Brain microvascular endothelial cell (primary cell): ENCODE results near the gene NAPEPLD.

ENCODE experiments used
- DNase-seq: peaks from one replicate; pipeline ENCODE4 v3.0.0-alpha.2; 2020
- H3K27ac ChIP-seq: fragments of 250-450 bp; sonication (Bioruptor Pico); 2 replicates; pipeline ENCODE4 v1.5.1; 2020; ENCODE audit warnings: mild to moderate bottlenecking, moderate library complexity
- H3K27me3 ChIP-seq: fragments of 250-450 bp; sonication (Bioruptor Pico); replicated peaks from 2 replicates; pipeline ENCODE4 v1.5.1; 2020; ENCODE audit warnings: mild to moderate bottlenecking
- H3K36me3 ChIP-seq: fragments of 250-450 bp; sonication (Bioruptor Pico); replicated peaks from 2 replicates; pipeline ENCODE4 v1.5.1; 2020; ENCODE audit warnings: mild to moderate bottlenecking
- H3K4me3 ChIP-seq: 2 replicates; pipeline ENCODE4 v1.5.1; 2011; ENCODE audit warnings: low read depth, mild to moderate bottlenecking, control low read depth, low read length, moderate library complexity
- CTCF ChIP-seq: IDR thresholded peaks from 2 replicates; pipeline ENCODE4 v1.5.1; 2011; ENCODE audit warnings: low read depth, mild to moderate bottlenecking, moderate library complexity, low read length, control low read depth, inconsistent platforms; ENCODE audit errors: missing control alignments
- in situ Hi-C: cut with HindIII; loops from 2 replicates; pipeline ENCODE4 v1.10.0; 2017; ENCODE audit warnings: low sequenced_read_pairs, low pct_ligation_motif_present

NAPEPLD gene

GRCh38 chr7:103071000-103071399, 77.9 kb downstream of the NAPEPLD start:
- in situ Hi-C loops, result no loop called here
- no peaks in the 10 kb centered on the region for H3K27me3 ChIP-seq
- TF ChIP-seq CTCF, result no peak
- H3K4me3 ChIP-seq, result no peak overlapping the region
- DNase-seq, result no peak
- H3K36me3 ChIP-seq, result no peaks in the 10 kb centered on the region
- no peak overlapping the region for H3K27ac ChIP-seq

- no peak for TF ChIP-seq CTCF
- no peak for DNase-seq
- H3K36me3 ChIP-seq, result no peaks in the 10 kb centered on the region
- H3K27me3 ChIP-seq, result no peaks in the 10 kb centered on the region
- no peak overlapping the region for H3K4me3 ChIP-seq
- in situ Hi-C loops, result no loop called here
- no peak overlapping the region for H3K27ac ChIP-seq
Measured at GRCh38 chr7:103068414-103069403, 80.2 kb downstream of the NAPEPLD start.

GRCh38 chr7:103065667-103066066, 83.2 kb downstream of the NAPEPLD start:
- H3K27ac ChIP-seq, result no peak overlapping the region
- TF ChIP-seq CTCF, result peak; percentile 84
- DNase-seq, result peak; percentile 15
- no peaks in the 10 kb centered on the region for H3K27me3 ChIP-seq
- H3K4me3 ChIP-seq, result no peak overlapping the region
- no peaks in the 10 kb centered on the region for H3K36me3 ChIP-seq
- in situ Hi-C loops, result no loop called here

- Histone ChIP-seq H3K27ac (no peak overlapping the region), H3K36me3 (no peaks in the 10 kb centered on the region), H3K4me3 (no peak overlapping the region), H3K27me3 (no peaks in the 10 kb centered on the region)
- in situ Hi-C loops, result no loop called here
- no peak for TF ChIP-seq CTCF
- DNase-seq, result no peak
Measured at GRCh38 chr7:103063895-103064294, 85.0 kb downstream of the NAPEPLD start.

- Histone ChIP-seq H3K27ac (no peak overlapping the region), H3K4me3 (no peak overlapping the region), H3K27me3 (no peaks in the 10 kb centered on the region), H3K36me3 (no peaks in the 10 kb centered on the region)
- in situ Hi-C loops, result no loop called here
- no peak for DNase-seq
- TF ChIP-seq CTCF, result no peak
Measured at GRCh38 chr7:103059471-103059870, 89.4 kb downstream of the NAPEPLD start.
